Astrocyte (in vitro differentiated cells and primary cell): ENCODE results near the gene DGUOK. TPM values are rescaled to one million over a fixed set of nuclear protein-coding genes. Genes with fewer than 3 reads are reported as not detected.
"Not testable (repeated sequence)": the region's sequence is repeated elsewhere in the genome, so short reads cannot be mapped to it uniquely, and the experiment has no call there.

Experiments used
- DNase-seq: peaks from one replicate; pipeline ENCODE4 v3.0.0-alpha.2; 2010; ENCODE audit warnings: low read depth
- FAIRE-seq: peaks from 2 replicates; lab custom pipeline; 2011; peaks lifted over from hg19 to GRCh38; lab: Jason Lieb, UNC
- H2AFZ ChIP-seq: 2 replicates; pipeline ENCODE4 v1.6.0; 2012; ENCODE audit warnings: low read depth, low read length, inconsistent platforms
- H3K27ac ChIP-seq: 2 replicates; pipeline ENCODE4 v1.5.1; 2011; ENCODE audit warnings: low read depth, low read length, inconsistent platforms
- H3K27me3 ChIP-seq: 2 replicates; pipeline ENCODE4 v1.6.0; 2011; ENCODE audit warnings: low read length, inconsistent platforms; ENCODE audit not compliant: insufficient read depth
- H3K36me3 ChIP-seq: 2 replicates; pipeline ENCODE4 v1.5.1; 2011; ENCODE audit warnings: low read length, inconsistent platforms; ENCODE audit not compliant: insufficient read depth
- H3K4me1 ChIP-seq: 2 replicates; pipeline ENCODE4 v1.5.1; 2011; ENCODE audit warnings: low read length, inconsistent platforms; ENCODE audit not compliant: insufficient read depth
- H3K4me2 ChIP-seq: 2 replicates; pipeline ENCODE4 v1.6.0; 2012; ENCODE audit warnings: low read length, inconsistent platforms
- H3K4me3 ChIP-seq: 2 replicates; pipeline ENCODE4 v1.5.1; 2011; ENCODE audit warnings: low read depth, mild to moderate bottlenecking, low read length, inconsistent platforms; ENCODE audit not compliant: insufficient read depth
- H3K79me2 ChIP-seq: 2 replicates; pipeline ENCODE4 v1.6.0; 2012; ENCODE audit warnings: mild to moderate bottlenecking, low read length, inconsistent platforms; ENCODE audit not compliant: insufficient read depth
- H3K9ac ChIP-seq: 2 replicates; pipeline ENCODE4 v1.6.0; 2012; ENCODE audit warnings: mild to moderate bottlenecking, low read length, inconsistent platforms
- H3K9me3 ChIP-seq: 2 replicates; pipeline ENCODE4 v1.5.1; 2012; ENCODE audit warnings: low read depth, mild to moderate bottlenecking, low read length, inconsistent platforms; ENCODE audit not compliant: insufficient read depth
- H4K20me1 ChIP-seq: 2 replicates; pipeline ENCODE4 v1.6.0; 2012; ENCODE audit warnings: low read length, inconsistent platforms; ENCODE audit not compliant: insufficient read depth
- H3K27ac Mint-ChIP-seq: one replicate; pipeline ENCODE4 v1.8.0; 2021; ENCODE audit warnings: mild to moderate bottlenecking, mixed read lengths; ENCODE audit not compliant: unreplicated experiment
- H3K27me3 Mint-ChIP-seq: one replicate; pipeline ENCODE4 v1.8.0; 2021; ENCODE audit warnings: low read depth, mixed read lengths; ENCODE audit not compliant: unreplicated experiment
- H3K36me3 Mint-ChIP-seq: one replicate; pipeline ENCODE4 v1.8.0; 2021; ENCODE audit warnings: low read depth, mixed read lengths; ENCODE audit not compliant: unreplicated experiment
- H3K4me1 Mint-ChIP-seq: one replicate; pipeline ENCODE4 v1.8.0; 2021; ENCODE audit warnings: low read depth, mixed read lengths; ENCODE audit not compliant: unreplicated experiment
- H3K4me3 Mint-ChIP-seq: one replicate; pipeline ENCODE4 v1.8.0; 2021; ENCODE audit warnings: mild to moderate bottlenecking, moderate library complexity, mixed read lengths; ENCODE audit not compliant: unreplicated experiment
- H3K9me3 Mint-ChIP-seq: one replicate; pipeline ENCODE4 v1.8.0; 2021; ENCODE audit warnings: mild to moderate bottlenecking, mixed read lengths; ENCODE audit not compliant: unreplicated experiment
- EZH2 ChIP-seq: IDR thresholded peaks from 2 replicates; pipeline ENCODE4 v1.6.1; 2012; ENCODE audit warnings: mild to moderate bottlenecking, low read length, inconsistent platforms; ENCODE audit not compliant: insufficient read depth
- total RNA-seq: library from RNA; stranded (reverse); gene quantifications from 2 replicates; pipeline ENCODE4 v1.2.1, GENCODE V29; 2021
- TF ChIP-seq, protein P1 (sequence below): IDR thresholded peaks from 2 replicates; pipeline ENCODE4 v1.5.1; 2011; ENCODE audit warnings: low read depth, mild to moderate bottlenecking, inconsistent platforms, low read length, moderate library complexity; ENCODE audit not compliant: insufficient read depth

DGUOK gene
- total RNA-seq, 1 donor from 2014 or later: 84.8 TPM

DNA sequence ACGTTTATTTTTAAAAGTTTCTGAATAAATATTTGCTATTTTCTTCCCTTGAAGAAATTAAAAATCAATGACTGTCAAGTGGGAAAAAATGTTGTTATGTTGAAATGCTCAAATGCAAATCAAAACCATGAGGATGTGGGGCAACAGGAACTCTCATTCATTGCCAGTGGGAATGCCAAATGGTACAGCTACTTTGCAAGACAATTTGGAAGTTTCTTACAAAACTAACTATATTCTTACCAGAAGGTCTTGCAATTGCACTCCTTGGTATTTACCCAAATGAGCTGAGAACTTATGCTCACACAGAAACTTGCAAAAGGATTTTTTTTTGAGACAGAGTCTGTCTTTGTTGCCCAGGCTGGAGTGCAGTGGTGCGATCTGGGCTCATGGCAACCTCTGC lies 41.3 kb upstream of the DGUOK start:
- H3K4me1 ChIP-seq: peaks cover 3% of the 10 kb centered on the region
- no peak overlapping the region for H2AFZ ChIP-seq
- DNase-seq (no peak), FAIRE-seq (no peak)
- H3K36me3 ChIP-seq: no peaks in the 10 kb centered on the region
- Mint-ChIP-seq H3K27me3 (peaks cover 7% of the 10 kb centered on the region), H3K27ac (no peak overlapping the region), H3K4me3 (no peak overlapping the region), H3K36me3 (no peaks in the 10 kb centered on the region), H3K4me1 (no peaks in the 10 kb centered on the region), H3K9me3 (no peaks in the 10 kb centered on the region)
- no peak overlapping the region for H3K27ac ChIP-seq
- H4K20me1 ChIP-seq: no peaks in the 10 kb centered on the region
- H3K79me2 ChIP-seq: no peaks in the 10 kb centered on the region
- no peak overlapping the region for H3K4me3 ChIP-seq
- peaks cover 14% of the 10 kb centered on the region for H3K27me3 ChIP-seq
- H3K4me2 ChIP-seq: no peak overlapping the region
- TF ChIP-seq, protein P1, sequence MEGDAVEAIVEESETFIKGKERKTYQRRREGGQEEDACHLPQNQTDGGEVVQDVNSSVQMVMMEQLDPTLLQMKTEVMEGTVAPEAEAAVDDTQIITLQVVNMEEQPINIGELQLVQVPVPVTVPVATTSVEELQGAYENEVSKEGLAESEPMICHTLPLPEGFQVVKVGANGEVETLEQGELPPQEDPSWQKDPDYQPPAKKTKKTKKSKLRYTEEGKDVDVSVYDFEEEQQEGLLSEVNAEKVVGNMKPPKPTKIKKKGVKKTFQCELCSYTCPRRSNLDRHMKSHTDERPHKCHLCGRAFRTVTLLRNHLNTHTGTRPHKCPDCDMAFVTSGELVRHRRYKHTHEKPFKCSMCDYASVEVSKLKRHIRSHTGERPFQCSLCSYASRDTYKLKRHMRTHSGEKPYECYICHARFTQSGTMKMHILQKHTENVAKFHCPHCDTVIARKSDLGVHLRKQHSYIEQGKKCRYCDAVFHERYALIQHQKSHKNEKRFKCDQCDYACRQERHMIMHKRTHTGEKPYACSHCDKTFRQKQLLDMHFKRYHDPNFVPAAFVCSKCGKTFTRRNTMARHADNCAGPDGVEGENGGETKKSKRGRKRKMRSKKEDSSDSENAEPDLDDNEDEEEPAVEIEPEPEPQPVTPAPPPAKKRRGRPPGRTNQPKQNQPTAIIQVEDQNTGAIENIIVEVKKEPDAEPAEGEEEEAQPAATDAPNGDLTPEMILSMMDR: no peak
- TF ChIP-seq EZH2: no peak
- no peaks in the 10 kb centered on the region for H3K9me3 ChIP-seq
- no peak overlapping the region for H3K9ac ChIP-seq

DNA sequence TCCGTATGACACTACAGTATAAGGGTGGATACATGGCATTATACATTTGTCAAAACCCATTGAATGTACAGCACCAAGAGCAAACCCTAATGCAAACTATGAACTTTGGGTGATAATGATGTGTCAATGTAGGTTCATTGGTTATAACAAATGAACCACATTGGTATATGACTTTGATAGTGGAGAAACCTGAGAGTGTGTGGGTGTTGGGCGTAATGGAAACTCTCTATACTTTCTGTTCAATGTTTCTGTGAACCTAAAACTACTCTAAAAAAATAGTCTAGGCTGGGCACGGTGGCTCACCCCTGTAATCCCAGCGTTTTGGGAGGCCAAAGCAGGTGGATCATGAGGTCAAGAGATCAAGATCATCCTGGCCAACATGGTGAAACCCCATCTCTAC lies 40.3 kb upstream of the DGUOK start:
- no peaks in the 10 kb centered on the region for H4K20me1 ChIP-seq
- H3K36me3 Mint-ChIP-seq: peaks cover 2% of the 10 kb centered on the region
- no peaks in the 10 kb centered on the region for H3K36me3 ChIP-seq
- H3K79me2 ChIP-seq: no peaks in the 10 kb centered on the region
- no peak for DNase-seq
- H3K27me3 ChIP-seq: peaks cover 14% of the 10 kb centered on the region
- no peaks in the 10 kb centered on the region for H3K9me3 Mint-ChIP-seq
- TF ChIP-seq EZH2: no peak
- TF ChIP-seq, protein P1: no peak
- H3K4me1 ChIP-seq: peaks cover 9% of the 10 kb centered on the region
- H2AFZ ChIP-seq: no peak overlapping the region
- H3K4me1 Mint-ChIP-seq: no peaks in the 10 kb centered on the region
- no peak overlapping the region for H3K4me2 ChIP-seq
- H3K27ac ChIP-seq: no peak overlapping the region
- FAIRE-seq: no peak
- H3K9ac ChIP-seq: no peak overlapping the region
- H3K27ac Mint-ChIP-seq: no peak overlapping the region
- no peaks in the 10 kb centered on the region for H3K9me3 ChIP-seq
- peaks cover 4% of the 10 kb centered on the region for H3K27me3 Mint-ChIP-seq
- no peak overlapping the region for H3K4me3 ChIP-seq
- H3K4me3 Mint-ChIP-seq: no peak overlapping the region

- H3K4me1 Mint-ChIP-seq, H3K9me3 ChIP-seq, H3K4me3 ChIP-seq, H3K27ac ChIP-seq, FAIRE-seq, H3K27ac Mint-ChIP-seq, H2AFZ ChIP-seq, H3K4me3 Mint-ChIP-seq, H3K4me1 ChIP-seq, DNase-seq, H3K4me2 ChIP-seq, H4K20me1 ChIP-seq, H3K27me3 Mint-ChIP-seq, H3K36me3 ChIP-seq, H3K79me2 ChIP-seq, H3K9me3 Mint-ChIP-seq, H3K36me3 Mint-ChIP-seq, H3K9ac ChIP-seq: not testable (repeated sequence)
- H3K27me3 ChIP-seq: peaks cover 14% of the 10 kb centered on the region
Measured at GRCh38 chr2:73887596-73888353, 38.9 kb upstream of the DGUOK start.
